GM23338 (cell line): ENCODE measurements around the gene SLCO3A1. TPM values are rescaled to one million over a fixed set of nuclear protein-coding genes. Genes with fewer than 3 reads are reported as not detected.

Experiments
- ATAC-seq: fragments of 200-7000 bp; cut with Tn5 transposase; 3 replicates; pipeline ENCODE4 v1.9.1; 2020
- DNase-seq: peaks from one replicate; pipeline ENCODE4 v3.0.0-alpha.2; 2015; ENCODE audit warnings: low spot score
- H2AFZ ChIP-seq: fragments of 200-600 bp; sonication (generic); 2 replicates; pipeline ENCODE4 v1.8.0; 2016; ENCODE audit warnings: antibody characterized with exemption, mild to moderate bottlenecking, moderate library complexity
- H3F3A ChIP-seq: fragments of 200-600 bp; sonication (generic); replicated peaks from 2 replicates; pipeline ENCODE4 v1.8.0; 2017; ENCODE audit warnings: antibody characterized with exemption, mixed run types, low read depth
- H3K27ac ChIP-seq: fragments of 200-600 bp; sonication (generic); 2 replicates; pipeline ENCODE4 v1.6.1; 2016; ENCODE audit warnings: low read depth
- H3K27me3 ChIP-seq: fragments of 200-600 bp; sonication (generic); 2 replicates; pipeline ENCODE4 v1.8.0; 2016; ENCODE audit warnings: mild to moderate bottlenecking, mixed run types, moderate library complexity; ENCODE audit not compliant: insufficient read depth
- H3K36me3 ChIP-seq: fragments of 200-600 bp; sonication (generic); 2 replicates; pipeline ENCODE4 v1.8.0; 2016; ENCODE audit warnings: mild to moderate bottlenecking; ENCODE audit not compliant: insufficient read depth
- H3K4me1 ChIP-seq: fragments of 200-600 bp; sonication (generic); 2 replicates; pipeline ENCODE4 v1.8.0; 2016; ENCODE audit warnings: mild to moderate bottlenecking, moderate library complexity; ENCODE audit not compliant: insufficient read depth
- H3K4me2 ChIP-seq: fragments of 200-600 bp; sonication (generic); 2 replicates; pipeline ENCODE4 v1.7.1; 2017; ENCODE audit warnings: mixed run types
- H3K4me3 ChIP-seq: fragments of 200-600 bp; sonication (generic); 2 replicates; pipeline ENCODE4 v1.6.1; 2016; ENCODE audit warnings: mixed run types
- H3K79me2 ChIP-seq: fragments of 200-600 bp; sonication (generic); replicated peaks from 2 replicates; pipeline ENCODE4 v1.8.0; 2017; ENCODE audit warnings: mild to moderate bottlenecking; ENCODE audit not compliant: insufficient read depth
- H3K9me2 ChIP-seq: fragments of 200-600 bp; sonication (generic); 2 replicates; pipeline ENCODE4 v1.8.0; 2017; ENCODE audit not compliant: insufficient read depth
- H4K20me1 ChIP-seq: fragments of 200-600 bp; sonication (generic); replicated peaks from 2 replicates; pipeline ENCODE4 v1.8.0; 2017; ENCODE audit warnings: mild to moderate bottlenecking; ENCODE audit not compliant: insufficient read depth
- H3K27ac Mint-ChIP-seq: 2 replicates; pipeline ENCODE4 v1.8.0; 2020; ENCODE audit warnings: inconsistent platforms, mild to moderate bottlenecking, moderate library complexity, mixed read lengths
- H3K27me3 Mint-ChIP-seq: 3 replicates; pipeline ENCODE4 v1.8.0; 2022; ENCODE audit warnings: low read depth, mild to moderate bottlenecking, moderate library complexity, mixed read lengths, inconsistent platforms; ENCODE audit not compliant: insufficient read depth, poor library complexity
- H3K36me3 Mint-ChIP-seq: 3 replicates; pipeline ENCODE4 v1.8.0; 2021; ENCODE audit warnings: low read depth, mild to moderate bottlenecking, inconsistent platforms, moderate library complexity, mixed read lengths
- H3K4me1 Mint-ChIP-seq: 3 replicates; pipeline ENCODE4 v1.8.0; 2020; ENCODE audit warnings: mild to moderate bottlenecking, inconsistent platforms, mixed read lengths
- H3K4me3 Mint-ChIP-seq: 3 replicates; pipeline ENCODE4 v1.8.0; 2021; ENCODE audit warnings: moderate library complexity, mild to moderate bottlenecking, inconsistent platforms, mixed read lengths
- H3K9me3 Mint-ChIP-seq: 3 replicates; pipeline ENCODE4 v1.8.0; 2020; ENCODE audit warnings: moderate library complexity, mild to moderate bottlenecking, inconsistent platforms, mixed read lengths
- polyA plus RNA-seq: library from polyadenylated mRNA; unstranded; fragments of >200 nt; fragmentation: Nextera tagmentation; extraction: Ambion mirVana; gene quantifications from 2 replicates; pipeline ENCODE4 v1.2.1, GENCODE V29; 2016
- total RNA-seq: library from RNA; depleted of rRNA; stranded (reverse); fragments of >200 nt; shearing (Covaris generic); gene quantifications from 2 replicates; pipeline ENCODE4 v1.2.3, GENCODE V29; 2014
- TF ChIP-seq, protein P1 (sequence below): fragments of 250-450 bp; sonication (Bioruptor Pico); IDR thresholded peaks from 2 replicates; pipeline ENCODE4 v1.5.0; 2020; ENCODE audit warnings: mild to moderate bottlenecking, moderate library complexity
- TF ChIP-seq, protein P2 (sequence below), 2 experiments: fragments of 200-600 bp in 1 of 2; sonication (generic) in 1 of 2; conservative IDR thresholded peaks; 2 replicates each; pipeline versions ENCODE4 v1.5.1 to v1.6.1; 2016 to 2017; ENCODE audit warnings: antibody characterized with exemption in 2 of 2, low read depth in 2 of 2, mild to moderate bottlenecking in 2 of 2, moderate library complexity in 1 of 2

SLCO3A1 gene
- total and polyA plus RNA-seq, 2 experiments from 2014 or later, result 7.3 to 9.4 TPM

DNA sequence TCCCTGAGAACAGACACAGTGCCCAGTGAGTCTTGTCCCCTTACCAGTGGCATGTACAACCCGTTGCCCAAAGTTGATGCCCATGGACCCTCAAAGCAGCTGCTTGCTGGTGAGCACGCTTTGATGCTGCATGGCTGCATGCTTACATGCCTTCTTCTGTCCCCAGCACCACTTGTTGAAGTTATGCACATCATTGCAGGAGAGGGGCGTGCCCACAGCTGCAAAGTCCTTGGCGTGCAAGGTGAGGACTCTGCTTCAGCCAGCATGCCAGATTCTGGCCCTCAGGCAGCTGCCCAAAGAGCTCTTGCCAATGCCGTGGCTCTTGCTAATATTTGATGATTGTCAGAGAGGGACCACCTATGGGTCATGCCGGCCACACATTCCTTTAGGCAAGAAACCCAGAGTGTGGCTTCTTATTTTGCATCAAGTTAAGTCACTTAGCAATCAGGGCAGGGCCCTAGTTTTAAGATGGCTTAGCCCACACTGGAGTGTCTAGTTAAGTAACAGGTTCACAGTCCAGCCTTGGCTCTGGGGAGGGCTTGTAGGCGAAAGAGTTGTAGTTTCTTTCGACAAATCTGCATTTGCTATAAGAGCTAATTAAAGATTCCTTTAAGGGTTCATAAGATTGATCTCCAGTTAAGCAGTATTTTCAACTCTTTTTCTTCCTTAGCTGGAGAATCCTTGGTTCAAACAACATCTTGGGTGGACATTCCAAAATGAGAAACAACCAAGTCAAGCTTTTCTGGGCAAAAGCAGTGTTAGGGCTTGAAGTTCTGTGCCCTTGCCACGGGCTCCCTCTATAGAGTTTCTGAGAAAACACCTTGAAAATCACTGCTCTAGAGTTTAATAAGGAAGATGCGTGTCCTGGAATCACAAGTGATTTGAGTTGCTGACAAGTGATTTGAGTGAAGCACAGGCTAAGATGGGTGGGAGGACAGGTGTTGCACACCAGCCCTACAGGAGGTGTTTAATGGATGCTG is 128.6 kb downstream of the SLCO3A1 start:
- DNase-seq, result no peak
- TF ChIP-seq, protein P1, sequence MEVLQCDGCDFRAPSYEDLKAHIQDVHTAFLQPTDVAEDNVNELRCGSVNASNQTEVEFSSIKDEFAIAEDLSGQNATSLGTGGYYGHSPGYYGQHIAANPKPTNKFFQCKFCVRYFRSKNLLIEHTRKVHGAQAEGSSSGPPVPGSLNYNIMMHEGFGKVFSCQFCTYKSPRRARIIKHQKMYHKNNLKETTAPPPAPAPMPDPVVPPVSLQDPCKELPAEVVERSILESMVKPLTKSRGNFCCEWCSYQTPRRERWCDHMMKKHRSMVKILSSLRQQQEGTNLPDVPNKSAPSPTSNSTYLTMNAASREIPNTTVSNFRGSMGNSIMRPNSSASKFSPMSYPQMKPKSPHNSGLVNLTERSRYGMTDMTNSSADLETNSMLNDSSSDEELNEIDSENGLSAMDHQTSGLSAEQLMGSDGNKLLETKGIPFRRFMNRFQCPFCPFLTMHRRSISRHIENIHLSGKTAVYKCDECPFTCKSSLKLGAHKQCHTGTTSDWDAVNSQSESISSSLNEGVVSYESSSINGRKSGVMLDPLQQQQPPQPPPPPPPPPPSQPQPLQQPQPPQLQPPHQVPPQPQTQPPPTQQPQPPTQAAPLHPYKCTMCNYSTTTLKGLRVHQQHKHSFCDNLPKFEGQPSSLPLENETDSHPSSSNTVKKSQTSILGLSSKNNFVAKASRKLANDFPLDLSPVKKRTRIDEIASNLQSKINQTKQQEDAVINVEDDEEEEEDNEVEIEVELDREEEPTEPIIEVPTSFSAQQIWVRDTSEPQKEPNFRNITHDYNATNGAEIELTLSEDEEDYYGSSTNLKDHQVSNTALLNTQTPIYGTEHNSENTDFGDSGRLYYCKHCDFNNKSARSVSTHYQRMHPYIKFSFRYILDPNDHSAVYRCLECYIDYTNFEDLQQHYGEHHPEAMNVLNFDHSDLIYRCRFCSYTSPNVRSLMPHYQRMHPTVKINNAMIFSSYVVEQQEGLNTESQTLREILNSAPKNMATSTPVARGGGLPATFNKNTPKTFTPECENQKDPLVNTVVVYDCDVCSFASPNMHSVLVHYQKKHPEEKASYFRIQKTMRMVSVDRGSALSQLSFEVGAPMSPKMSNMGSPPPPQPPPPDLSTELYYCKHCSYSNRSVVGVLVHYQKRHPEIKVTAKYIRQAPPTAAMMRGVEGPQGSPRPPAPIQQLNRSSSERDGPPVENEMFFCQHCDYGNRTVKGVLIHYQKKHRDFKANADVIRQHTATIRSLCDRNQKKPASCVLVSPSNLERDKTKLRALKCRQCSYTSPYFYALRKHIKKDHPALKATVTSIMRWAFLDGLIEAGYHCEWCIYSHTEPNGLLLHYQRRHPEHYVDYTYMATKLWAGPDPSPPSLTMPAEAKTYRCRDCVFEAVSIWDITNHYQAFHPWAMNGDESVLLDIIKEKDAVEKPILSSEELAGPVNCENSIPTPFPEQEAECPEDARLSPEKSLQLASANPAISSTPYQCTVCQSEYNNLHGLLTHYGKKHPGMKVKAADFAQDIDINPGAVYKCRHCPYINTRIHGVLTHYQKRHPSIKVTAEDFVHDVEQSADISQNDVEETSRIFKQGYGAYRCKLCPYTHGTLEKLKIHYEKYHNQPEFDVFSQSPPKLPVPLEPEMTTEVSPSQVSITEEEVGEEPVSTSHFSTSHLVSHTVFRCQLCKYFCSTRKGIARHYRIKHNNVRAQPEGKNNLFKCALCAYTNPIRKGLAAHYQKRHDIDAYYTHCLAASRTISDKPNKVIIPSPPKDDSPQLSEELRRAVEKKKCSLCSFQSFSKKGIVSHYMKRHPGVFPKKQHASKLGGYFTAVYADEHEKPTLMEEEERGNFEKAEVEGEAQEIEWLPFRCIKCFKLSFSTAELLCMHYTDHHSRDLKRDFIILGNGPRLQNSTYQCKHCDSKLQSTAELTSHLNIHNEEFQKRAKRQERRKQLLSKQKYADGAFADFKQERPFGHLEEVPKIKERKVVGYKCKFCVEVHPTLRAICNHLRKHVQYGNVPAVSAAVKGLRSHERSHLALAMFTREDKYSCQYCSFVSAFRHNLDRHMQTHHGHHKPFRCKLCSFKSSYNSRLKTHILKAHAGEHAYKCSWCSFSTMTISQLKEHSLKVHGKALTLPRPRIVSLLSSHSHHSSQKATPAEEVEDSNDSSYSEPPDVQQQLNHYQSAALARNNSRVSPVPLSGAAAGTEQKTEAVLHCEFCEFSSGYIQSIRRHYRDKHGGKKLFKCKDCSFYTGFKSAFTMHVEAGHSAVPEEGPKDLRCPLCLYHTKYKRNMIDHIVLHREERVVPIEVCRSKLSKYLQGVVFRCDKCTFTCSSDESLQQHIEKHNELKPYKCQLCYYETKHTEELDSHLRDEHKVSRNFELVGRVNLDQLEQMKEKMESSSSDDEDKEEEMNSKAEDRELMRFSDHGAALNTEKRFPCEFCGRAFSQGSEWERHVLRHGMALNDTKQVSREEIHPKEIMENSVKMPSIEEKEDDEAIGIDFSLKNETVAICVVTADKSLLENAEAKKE (CRISPR knock-in tag), result no peak
- TF ChIP-seq, protein P2, sequence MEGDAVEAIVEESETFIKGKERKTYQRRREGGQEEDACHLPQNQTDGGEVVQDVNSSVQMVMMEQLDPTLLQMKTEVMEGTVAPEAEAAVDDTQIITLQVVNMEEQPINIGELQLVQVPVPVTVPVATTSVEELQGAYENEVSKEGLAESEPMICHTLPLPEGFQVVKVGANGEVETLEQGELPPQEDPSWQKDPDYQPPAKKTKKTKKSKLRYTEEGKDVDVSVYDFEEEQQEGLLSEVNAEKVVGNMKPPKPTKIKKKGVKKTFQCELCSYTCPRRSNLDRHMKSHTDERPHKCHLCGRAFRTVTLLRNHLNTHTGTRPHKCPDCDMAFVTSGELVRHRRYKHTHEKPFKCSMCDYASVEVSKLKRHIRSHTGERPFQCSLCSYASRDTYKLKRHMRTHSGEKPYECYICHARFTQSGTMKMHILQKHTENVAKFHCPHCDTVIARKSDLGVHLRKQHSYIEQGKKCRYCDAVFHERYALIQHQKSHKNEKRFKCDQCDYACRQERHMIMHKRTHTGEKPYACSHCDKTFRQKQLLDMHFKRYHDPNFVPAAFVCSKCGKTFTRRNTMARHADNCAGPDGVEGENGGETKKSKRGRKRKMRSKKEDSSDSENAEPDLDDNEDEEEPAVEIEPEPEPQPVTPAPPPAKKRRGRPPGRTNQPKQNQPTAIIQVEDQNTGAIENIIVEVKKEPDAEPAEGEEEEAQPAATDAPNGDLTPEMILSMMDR (conservative IDR thresholded peaks at IDR 0.05; ENCODE audit: low read depth in 2 of 2), result peak in 1 of 2 experiments; percentile 34; a peak in 2 of 4 replicates

More for the DNA sequence above, 128.6 kb downstream of the SLCO3A1 start:
- no peaks in the 10 kb centered on the region; the same call in 1 of the 3 replicates for H3K4me1 Mint-ChIP-seq
- peaks cover 5% of the 10 kb centered on the region for H3K27me3 Mint-ChIP-seq
- H2AFZ ChIP-seq, result no peak overlapping the region
- no peaks in the 10 kb centered on the region; the same call in 1 of the 2 replicates for H3K36me3 ChIP-seq
- no peak overlapping the region for H3K27ac ChIP-seq
- H3K27ac Mint-ChIP-seq, result no peak overlapping the region
- no peaks in the 10 kb centered on the region for H3K27me3 ChIP-seq
- H3K36me3 Mint-ChIP-seq, result peaks cover 2% of the 10 kb centered on the region; the same call in 2 of the 3 replicates
- no peak overlapping the region for H3K4me2 ChIP-seq
- H3K9me3 Mint-ChIP-seq, result peaks cover 5% of the 10 kb centered on the region
- H3K4me3 ChIP-seq, result no peak overlapping the region
- no peaks in the 10 kb centered on the region for H3K4me1 ChIP-seq
- no peaks in the 10 kb centered on the region for H3F3A ChIP-seq
- no peak overlapping the region for H3K4me3 Mint-ChIP-seq
- H3K9me2 ChIP-seq, result 0 out of 2 replicates have a peak, but pooled peaks cover 2% of the 10 kb centered on the region
- H3K79me2 ChIP-seq, result peaks cover 4% of the 10 kb centered on the region
- no peak for ATAC-seq
- no peaks in the 10 kb centered on the region for H4K20me1 ChIP-seq
